Stimulated activated CD8-positive, alpha-beta memory T cell treated with anti-CD3 and anti-CD28 coated beads, Interleukin-15, amount 100 ng/mL, for 1 hour (primary cell): ENCODE measurements around the gene CALN1.

Source experiments
- DNase-seq: peaks from one replicate; pipeline ENCODE4 v3.0.0-alpha.2; 2020; ENCODE audit warnings: low read depth

The CALN1 gene

DNA sequence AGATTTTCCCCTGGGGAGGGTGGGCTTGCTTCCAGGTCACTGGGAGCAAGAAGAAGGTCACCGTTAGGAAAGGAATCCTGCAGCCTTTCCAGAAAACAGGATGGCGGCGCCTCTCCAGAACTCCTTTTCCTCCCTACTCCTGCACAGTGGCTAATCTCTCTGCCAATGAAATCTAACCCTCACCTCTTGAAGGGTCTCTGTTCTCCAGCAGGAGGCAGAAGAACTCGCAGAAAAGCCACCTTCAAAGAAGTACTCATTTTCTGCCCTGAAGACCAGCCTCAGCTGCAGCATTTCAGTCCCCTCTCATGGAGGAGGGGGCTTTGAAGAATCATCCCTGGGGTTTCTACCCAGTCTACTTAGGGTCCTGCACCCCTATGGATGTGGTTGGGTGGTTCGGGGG lies 626.9 kb downstream of the CALN1 start:
- no peak for DNase-seq

DNA sequence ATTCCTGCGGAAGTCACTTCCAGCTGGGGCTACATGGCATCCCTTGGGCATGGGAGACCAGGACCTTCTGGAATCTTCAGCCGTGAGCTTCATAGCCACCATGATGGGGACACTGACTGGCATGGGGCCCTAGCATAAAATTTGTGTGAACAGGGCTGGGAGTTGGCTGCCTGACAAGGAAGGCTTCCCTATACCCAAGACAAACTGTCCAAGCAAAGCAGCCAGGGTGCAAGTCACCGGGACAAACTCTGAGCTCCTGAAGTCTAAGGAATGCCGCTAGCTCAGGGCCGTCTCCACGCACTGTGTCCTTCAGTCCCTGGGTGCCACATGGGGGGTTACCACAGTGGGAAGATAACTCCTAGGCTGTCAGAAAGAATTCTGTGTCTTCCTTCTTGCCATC lies 627.4 kb downstream of the CALN1 start:
- DNase-seq, result no peak

DNA sequence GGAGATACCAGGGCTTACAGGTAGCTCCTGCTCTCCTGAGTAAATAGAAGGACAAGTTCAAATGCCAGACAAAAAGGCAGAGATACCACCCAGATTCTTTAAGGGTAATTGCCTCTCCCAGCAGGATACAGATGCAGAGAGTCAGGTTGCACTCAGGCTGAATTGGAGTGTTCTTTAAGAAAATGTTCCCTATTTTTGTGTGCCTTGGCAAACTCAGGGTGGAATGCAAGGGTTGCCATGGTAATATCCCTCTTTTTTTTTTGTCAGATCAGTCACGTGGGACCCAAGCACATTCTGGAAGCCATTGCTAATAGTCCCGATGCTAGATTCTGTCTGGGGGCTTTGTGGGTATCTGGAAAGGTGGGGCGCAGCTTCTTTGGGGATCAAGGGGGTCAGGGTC lies 628.0 kb downstream of the CALN1 start:
- DNase-seq, result no peak

DNA sequence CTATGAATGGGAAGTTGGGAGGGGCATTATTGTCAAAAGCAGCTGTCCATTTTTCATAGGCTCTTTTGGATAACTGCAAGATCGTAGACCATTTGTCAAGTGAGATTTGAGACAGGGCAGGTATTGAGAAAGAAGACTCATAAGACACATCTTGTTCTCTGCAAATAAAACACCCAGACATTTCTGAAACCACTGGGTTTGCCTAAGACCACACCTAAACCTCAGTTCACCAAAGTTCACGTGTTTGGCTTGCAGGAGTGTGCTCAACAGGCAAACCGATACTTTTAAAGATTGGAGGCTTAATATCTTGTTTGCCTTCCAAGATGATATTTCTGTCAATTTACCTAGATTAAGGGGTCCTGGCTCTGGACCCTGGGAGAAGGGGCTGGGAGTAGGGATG lies 628.4 kb downstream of the CALN1 start:
- no peak for DNase-seq

DNA sequence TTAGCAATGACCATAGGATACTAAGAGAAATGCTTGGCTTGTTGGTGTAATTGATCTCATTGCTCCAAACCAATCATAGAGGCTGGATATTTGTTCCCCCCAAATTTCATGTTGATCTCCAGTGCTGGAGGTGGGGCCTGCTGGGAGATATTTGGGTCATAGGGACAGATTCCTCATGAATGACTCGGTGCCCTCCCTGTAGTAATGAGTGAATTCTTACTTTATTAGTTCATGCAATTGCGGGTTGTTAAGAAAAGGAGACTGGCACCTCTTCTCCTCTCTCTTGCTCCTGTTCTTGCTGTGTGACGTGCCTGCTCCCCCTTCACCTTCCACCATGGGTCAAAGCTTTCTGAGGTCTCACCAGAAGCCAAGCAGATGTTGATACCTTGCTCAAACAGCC lies 630.1 kb downstream of the CALN1 start:
- no peak for DNase-seq

DNA sequence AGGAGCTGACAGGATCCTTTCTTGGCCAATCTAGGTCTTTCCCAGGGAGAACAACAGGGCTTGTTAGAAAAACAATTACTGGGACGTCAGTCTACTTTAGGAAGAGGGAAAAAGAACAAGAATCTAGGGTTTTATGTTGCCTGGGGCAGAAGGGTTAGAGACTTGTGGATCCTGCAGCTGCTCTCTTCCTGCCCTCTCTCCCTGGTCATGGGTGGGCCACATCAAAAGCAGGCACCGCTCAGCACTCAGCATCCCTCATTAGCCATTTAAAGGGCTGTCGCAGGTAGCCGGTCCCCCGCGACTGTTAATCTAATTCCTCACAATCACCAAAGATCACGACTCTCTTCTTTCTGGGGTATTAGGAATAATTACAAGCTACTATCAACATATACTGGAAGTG lies 631.9 kb downstream of the CALN1 start:
- no peak for DNase-seq

DNA sequence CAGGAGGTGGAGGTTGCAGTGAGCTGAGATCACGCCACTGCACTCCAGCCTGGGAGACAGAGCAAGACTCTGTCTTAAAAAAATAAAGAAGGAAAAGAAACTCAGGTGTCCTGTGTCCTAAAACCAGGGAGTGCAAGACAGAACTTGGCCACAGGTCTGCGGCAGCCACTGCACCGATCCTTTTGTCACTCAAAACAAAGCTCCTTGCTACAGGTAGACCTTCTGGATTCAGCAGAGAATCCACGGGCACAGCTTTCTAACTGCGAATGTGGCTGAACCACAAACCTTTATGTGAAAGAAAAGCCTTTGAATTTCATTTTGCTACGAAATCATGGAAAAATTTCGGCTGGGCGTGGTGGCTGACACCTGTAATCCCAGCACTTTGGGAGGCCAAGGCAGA lies 634.9 kb downstream of the CALN1 start:
- DNase-seq, result no peak

DNA sequence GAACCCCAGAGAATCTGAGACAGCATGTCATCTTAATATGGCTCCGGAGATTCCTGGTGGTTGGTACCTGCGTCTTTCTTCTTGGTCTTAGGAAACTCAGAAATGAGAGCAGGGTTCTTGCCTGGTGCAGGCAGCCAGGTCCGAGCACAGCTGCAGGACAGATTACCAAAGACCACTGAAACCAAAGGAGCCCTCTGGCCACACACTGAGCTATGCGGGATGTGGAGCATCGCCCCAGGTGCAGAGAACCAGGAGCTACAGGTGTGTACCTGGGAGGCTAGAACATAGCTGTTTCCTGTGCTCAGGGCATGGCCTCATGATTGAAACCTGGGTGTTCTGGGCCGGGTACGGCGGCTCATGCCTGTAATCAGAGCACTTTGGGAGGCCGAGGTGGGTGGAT lies 635.4 kb downstream of the CALN1 start:
- DNase-seq, result no peak

DNA sequence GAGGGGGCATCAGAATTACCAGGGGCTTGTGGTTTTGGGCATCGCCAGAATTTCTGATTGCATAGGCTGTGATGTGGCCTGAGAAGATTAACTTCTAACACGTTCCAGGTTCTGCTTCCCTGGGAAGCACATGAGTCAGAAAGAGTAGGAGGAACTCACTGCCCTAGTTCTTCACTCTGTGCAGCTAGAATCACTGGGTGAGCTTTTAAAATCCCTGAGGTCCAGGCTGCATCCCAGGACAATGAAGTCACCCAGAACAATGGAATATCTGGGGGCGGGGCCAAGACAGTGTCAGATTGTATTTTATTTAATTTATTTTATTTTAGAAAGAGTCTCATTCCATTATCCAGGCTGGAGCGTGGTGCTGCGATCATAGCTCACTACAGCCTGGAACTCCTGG lies 636.5 kb downstream of the CALN1 start:
- DNase-seq, result no peak

DNA sequence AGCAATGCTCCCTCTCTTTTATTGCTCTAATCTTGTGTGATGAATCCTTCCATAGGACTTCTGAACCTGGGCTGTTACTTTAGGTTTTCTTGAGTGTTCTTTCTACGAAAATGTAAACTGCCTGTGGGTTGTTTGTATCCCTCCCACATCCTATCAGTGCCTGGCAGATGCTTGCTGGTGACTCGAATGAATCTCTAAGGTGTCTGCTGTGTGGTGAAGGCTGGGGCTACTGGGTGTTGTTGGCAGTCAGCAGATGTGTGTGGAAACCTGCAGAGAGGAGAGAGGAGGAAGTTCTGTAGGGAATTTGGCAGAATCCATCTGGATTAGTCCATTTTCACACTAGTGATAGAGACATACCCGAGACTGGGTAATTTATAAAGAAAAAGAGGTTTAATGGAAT lies 639.4 kb downstream of the CALN1 start:
- no peak for DNase-seq

DNA sequence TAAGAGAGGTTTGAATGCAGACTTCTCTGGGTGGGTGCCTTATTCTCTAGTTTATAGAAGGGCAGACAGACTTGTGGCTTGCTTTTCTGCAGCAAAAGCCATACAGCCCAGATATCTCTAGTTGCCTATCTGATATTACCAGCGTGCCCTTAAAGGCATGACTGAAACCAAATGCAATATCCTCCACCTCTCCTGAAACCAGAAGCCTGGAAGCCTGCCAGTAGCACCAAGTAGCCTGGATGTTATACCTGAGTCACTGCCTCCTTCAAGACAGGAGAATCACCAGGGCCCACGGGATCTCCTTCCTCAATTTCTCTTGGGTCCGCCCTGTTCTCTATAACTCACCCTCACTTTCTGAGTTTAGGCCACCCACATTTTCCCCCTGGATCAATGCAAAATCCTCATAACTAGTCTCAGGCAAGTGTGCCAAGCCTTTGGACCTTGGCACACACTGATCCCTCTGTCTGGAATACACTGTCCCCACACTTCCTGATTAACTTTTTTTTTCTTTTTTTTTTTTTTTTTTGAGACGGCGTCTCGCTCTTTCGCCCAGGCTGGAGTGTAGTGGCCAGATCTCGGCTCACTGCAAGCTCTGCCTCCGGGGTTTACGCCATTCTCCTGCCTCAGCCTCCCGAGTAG lies 641.8 kb downstream of the CALN1 start:
- no peak for DNase-seq

DNA sequence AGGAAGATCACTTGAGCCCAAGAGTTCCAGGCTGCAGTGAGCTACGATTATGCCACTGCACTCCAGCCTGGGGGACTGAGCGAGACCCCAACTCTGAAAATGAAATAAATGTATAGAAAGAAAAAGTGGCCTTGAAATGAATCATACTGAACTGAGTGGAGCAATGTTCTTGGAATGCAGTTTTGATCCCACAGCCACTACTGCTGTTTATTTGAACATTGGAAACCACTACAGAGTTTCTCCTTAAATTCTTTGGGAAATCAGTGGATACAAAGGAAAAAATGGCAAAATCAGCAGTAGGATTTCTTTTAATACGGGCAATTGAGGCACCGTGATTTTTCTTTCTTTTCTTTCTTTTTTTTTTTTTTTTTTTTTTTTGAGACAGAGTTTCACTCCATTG lies 642.8 kb downstream of the CALN1 start:
- DNase-seq, result no peak

DNA sequence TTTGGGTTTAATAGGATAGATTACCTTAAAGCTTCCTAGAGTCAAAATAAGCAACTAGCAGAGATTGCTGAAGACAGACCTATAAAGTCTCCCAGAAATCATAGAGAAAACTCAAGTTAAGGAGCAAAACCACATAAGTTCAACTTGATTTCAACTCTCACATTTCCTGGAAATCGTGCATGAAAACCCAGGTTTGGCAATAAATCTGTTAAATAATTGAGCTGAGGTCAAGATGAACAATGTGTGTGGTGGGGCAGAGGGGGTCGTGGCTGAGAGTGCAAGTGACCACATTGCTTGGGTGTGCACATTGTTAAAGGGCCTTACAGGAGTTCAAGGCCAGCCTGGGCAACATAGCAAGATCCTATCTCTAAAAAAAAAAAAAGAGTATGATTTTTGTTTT lies 643.7 kb downstream of the CALN1 start:
- no peak for DNase-seq

DNA sequence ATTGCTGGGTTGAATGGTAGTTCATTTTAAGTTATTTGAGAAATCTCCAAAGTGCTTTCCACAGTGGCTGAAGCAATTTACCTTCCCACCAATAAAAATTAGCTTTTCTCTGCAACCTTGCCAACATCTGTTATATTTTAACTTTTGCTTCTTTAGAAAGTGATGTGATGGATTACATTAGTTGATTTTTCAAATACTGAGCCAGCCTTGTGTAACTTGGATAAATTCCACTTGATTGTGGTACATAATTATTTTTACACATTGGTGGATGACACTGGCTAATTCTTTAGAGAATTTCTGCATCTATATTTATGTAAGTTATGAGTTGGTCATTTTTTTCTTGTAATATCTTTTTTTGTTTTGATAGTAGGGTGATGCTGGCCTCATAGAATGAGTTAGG lies 646.1 kb downstream of the CALN1 start:
- DNase-seq, result no peak

DNA sequence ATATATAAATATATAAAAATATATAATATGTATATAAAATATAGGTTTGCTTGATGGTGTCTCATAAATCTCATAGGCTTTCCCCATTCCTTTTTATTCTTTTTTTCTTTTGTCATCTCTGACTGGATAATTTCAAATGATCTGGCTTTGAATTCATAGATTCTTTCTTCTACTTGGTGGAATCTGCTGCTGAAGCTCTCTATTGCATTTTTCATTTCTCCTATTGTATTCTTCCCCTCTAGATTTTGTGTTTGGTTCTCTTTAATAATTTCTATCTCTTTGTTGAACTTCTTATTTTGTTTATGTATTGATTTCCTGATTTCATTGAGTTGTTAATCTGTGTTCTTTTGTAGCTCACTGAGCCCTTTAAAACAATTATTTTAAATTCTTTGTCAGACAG lies 650.8 kb downstream of the CALN1 start:
- DNase-seq, result no peak

DNA sequence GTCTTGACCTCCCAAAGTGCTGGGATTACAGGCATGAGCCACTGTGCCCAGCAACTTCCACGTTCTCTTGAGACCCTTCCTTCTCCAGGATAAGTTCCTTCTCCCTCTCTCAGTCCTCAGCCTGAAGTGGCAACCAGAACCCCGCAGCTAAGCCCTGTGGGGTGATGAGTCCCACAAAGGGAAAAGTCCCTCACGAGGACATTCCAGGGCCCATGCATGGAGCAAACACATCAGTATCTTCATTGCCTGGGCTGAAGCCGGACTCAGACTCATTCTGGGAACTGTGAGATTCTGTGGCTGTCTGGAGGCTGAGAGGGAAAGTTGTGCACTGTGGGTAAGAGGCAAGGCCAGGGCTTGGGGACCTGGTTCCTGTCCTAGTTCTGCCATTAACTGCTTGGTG lies 657.3 kb downstream of the CALN1 start:
- no peak for DNase-seq

DNA sequence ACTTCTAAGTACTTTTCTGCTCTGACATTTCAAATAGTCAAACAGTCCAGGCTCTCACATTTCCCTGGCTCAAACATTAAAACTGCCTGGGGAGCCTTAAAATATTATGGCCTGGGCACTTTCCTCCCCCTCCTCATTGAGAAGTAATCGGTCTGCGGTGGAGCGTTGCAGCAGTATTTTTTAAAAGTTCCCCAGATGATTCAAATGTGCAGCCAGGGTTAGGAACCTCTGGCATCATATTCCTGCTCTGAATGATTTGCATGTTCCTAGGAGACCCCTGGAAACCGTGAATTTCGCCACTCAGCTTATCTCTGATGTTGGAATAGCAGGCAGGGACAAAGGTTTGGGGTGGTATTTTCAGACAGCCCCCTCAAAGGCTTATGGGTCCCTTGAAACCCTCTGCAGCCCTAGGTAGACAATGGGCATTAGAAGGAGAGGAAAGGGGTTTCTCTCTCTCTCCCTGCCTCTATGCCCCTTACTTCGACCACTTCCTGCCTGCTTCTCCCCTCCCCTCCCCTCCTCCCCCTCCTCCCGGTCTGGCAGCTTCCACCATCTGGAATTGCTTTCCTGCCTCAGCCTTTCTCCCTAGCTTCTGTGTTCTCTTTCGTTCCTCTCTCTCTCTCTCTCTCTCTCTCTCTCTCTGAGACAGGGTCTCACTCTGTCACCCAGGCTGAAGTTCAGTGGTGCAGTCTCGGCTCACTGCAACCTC lies 658.0 kb downstream of the CALN1 start:
- no peak for DNase-seq

DNA sequence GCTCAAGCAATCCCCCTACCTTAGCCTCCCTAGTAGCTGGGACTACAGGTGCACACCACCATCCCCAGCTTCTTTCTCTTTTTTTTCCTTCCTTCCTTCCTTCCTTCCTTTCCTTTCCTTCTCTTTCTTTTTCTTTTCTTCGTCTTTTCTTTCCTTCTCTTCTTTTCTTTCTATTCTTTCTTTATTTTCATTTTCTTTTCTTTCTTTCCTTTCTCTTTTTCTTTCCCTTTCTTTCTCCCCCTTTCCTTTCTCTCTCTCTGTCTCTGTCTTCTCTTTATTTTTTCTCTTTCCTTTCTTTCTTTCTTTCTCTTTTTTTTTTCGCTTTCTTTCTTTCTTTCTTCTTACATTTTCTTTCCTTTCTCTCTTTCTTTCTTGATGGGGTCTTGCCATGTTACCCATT lies 658.9 kb downstream of the CALN1 start:
- DNase-seq, result no peak

DNA sequence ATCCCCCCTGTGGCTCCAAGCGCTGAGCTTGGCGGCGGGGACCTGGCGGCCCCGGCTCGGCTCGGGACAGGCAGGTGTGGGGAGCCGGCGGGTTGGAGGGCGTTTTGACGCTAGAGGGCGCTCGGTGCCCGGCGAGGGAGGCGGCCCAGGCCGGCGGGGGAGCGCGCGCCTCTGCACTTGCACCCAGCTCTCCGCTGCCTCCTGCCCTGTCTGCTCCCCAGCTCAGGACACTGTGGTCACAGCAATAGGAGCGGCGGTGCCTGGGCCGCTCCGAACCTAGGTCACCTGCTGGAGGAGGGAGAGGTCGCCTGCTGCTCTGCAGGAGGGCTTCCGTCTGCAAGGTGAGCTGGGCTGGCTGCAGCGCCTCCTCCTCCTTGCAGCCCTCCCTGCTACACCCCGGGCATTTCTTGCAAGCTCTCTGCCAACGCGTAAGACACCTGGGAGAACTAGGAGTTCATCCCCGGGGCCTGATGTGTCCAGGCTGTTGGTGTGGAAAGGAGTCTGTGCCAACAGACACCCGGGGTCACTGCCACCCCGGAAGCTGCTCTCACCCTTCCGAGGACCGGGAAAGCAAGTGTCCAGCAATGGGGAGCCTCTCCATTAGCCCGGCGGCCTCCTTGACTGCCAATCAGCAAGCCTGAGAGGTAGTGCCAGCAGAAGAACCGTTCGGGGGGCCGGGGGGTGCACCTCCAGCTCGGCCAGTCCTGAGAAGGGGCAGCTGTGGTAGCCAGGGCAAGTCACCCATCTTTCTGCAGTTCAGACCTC lies 659.8 kb downstream of the CALN1 start:
- DNase-seq, result no peak

DNA sequence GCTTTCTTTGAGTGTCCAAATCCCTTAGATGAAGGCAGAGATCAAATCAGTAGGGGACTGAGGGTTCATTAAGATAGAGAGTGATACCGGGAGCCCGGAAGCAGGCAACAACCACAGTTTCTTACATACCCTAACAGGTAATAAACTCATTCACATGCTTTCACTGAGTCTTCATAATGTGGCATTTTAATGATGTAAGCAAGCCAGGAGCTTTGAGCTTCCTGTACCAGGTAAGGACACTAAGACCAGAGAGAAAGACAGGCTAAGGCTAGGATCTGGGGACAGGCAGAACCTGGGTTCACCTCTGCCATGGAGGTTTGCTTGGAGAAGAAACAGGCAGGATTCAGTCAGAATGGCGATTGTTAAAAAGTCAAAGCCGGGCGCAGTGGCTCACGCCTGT lies 661.8 kb downstream of the CALN1 start:
- DNase-seq, result no peak

DNA sequence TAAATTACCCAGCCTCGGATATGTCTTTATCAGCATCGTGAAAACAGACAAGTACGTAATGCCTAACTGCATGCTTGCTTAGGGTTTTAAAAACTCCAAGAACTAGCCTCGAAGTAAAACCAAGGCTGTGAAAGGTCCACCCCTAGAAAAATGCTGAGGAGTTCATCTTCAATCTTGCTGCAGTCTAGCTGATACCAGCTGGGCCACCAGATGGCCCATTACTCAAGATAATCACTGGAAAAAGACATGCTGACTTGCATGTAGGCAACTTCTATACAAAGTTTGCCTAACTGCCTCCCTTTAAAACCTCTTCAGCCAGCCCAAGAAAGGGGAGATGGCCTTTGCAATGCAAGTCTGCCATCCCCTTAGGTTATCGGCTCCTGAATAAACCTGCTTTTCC lies 666.1 kb downstream of the CALN1 start:
- DNase-seq, result no peak

DNA sequence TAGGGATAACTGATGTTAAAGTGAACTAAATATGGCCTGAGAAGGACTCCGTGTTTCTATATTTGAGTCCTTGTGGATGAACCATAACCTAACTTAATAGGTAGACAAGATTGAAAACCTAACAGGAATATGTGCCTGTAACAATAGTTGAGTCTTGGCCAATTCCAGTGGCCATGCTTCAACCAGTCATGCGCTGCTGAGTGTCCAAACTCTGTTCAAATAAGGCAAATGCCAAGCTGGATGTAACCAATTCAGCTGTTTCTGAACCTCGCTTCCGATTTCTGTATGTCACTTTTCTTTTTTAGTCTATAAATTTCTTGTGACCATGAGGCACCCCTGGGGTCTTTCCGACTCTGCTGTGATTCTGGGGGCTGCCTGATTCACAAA lies 672.0 kb downstream of the CALN1 start:
- no peak for DNase-seq

DNA sequence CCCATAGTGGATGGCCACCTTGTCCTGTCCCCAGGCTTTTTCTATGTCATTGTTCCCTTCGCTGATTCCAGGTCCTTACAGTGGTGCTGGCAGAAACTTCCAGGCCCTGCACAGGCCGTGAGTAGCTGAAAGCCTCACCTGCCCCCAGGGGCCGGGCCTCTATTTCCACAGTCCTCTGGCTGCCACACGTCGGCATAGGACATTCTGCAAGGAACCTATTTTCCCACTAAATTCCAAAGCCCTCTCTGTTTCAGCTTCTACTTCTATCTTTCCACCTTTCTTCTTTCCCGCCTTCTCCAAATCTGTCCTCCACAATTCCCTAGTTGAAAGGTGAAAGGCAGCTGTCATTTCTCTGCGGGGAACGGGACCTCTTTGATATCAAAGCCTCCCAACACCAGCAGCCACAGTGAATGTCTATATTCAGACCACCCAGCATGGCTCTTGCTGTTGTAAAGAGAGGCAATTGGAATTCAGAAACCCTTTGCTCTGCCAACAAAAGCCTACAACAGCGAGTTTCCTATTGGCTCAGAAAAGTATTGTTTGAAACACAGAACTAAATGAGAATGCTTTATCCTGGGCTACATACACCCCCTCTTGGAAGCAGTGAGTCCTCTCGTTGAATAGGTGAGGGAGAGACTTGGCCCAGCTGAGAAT lies 672.5 kb downstream of the CALN1 start:
- no peak for DNase-seq
